Measurements from ENCODE around the gene PRSS12.

The PRSS12 gene

DNA sequence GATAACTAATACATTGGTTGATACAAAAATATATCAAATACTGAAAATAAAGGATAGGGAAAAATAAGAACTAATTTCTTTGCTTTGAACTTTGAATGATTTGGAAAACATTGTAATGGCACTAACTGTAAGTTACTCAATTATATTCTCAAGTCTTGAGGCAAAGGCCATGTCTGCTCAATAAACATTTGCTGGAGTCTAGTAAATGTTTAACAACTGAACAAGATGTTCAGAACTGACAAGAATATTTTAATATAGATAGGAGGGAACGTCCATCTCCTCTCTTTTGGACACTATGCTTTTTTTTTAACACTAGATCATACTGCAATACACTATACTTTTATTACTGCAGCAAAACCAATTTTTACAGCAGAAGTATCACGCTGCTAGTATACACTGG is 76.2 kb downstream of the PRSS12 start:
- H3K27ac ChIP-seq (ENCODE audit: low read depth, low read length, poor library complexity, severe bottlenecking), result no peak overlapping the region
- peaks cover 11% of the 10 kb centered on the region for H3F3A ChIP-seq (ENCODE audit: insufficient read depth, low read length)
- no peak overlapping the region for H3K4me3 ChIP-seq (ENCODE audit: low read depth, low read length, poor library complexity, severe bottlenecking)
- no peak overlapping the region for H3K9ac ChIP-seq (ENCODE audit: low read length)
- TF ChIP-seq, protein P1, sequence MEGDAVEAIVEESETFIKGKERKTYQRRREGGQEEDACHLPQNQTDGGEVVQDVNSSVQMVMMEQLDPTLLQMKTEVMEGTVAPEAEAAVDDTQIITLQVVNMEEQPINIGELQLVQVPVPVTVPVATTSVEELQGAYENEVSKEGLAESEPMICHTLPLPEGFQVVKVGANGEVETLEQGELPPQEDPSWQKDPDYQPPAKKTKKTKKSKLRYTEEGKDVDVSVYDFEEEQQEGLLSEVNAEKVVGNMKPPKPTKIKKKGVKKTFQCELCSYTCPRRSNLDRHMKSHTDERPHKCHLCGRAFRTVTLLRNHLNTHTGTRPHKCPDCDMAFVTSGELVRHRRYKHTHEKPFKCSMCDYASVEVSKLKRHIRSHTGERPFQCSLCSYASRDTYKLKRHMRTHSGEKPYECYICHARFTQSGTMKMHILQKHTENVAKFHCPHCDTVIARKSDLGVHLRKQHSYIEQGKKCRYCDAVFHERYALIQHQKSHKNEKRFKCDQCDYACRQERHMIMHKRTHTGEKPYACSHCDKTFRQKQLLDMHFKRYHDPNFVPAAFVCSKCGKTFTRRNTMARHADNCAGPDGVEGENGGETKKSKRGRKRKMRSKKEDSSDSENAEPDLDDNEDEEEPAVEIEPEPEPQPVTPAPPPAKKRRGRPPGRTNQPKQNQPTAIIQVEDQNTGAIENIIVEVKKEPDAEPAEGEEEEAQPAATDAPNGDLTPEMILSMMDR (IDR thresholded peaks at IDR 0.05; ENCODE audit: low read length), result no peak
- no peak for TF ChIP-seq EZH2 (IDR thresholded peaks at IDR 0.05; ENCODE audit: borderline replicate concordance, low read length)
- no peak overlapping the region for H3K4me2 ChIP-seq (ENCODE audit: low read length)
- peaks cover 13% of the 10 kb centered on the region for H3K79me2 ChIP-seq (ENCODE audit: insufficient read depth, low read length)
- H3K9me3 ChIP-seq (ENCODE audit: low read length), result no peaks in the 10 kb centered on the region
- H3K4me1 ChIP-seq (ENCODE audit: insufficient read depth, low read length, severe bottlenecking), result peaks cover 32% of the 10 kb centered on the region
- peaks cover 30% of the 10 kb centered on the region for H3K36me3 ChIP-seq (ENCODE audit: insufficient read depth, low read length)
- H3K9me2 ChIP-seq (ENCODE audit: low read depth, low read length), result no peaks in the 10 kb centered on the region
- H3K27me3 ChIP-seq (ENCODE audit: insufficient read depth, low read length), result no peaks in the 10 kb centered on the region
- no peak overlapping the region for H2AFZ ChIP-seq (ENCODE audit: low read length)
- H4K20me1 ChIP-seq (ENCODE audit: insufficient read depth, low read length), result no peaks in the 10 kb centered on the region

DNA sequence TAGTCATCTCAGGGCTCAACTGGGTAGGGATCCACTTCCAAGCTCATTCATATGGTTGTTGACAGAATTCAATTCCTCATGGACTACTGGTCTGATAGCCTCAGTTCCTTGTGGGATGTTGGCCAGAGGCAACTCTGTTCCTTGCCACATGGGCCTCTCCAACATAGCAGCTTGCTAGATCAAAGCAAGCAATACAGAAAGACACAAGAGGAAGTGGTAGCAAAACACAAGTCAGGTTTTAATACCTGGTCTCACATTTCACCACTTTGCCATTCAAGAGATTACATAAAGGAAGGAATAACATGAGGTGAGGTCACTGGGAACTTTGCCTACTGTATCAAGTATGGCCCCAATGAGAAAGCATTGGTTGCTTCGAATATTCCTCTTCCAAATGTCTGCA is 79.2 kb downstream of the PRSS12 start:
- no peaks in the 10 kb centered on the region for H4K20me1 ChIP-seq (ENCODE audit: insufficient read depth, low read length)
- no peak overlapping the region for H3K4me2 ChIP-seq (ENCODE audit: low read length)
- TF ChIP-seq EZH2 (IDR thresholded peaks at IDR 0.05; ENCODE audit: borderline replicate concordance, low read length), result no peak
- TF ChIP-seq, protein P1 (IDR thresholded peaks at IDR 0.05; ENCODE audit: low read length), result no peak
- peaks cover under 1% of the 10 kb centered on the region for H3K79me2 ChIP-seq (ENCODE audit: insufficient read depth, low read length)
- no peak overlapping the region for H2AFZ ChIP-seq (ENCODE audit: low read length)
- no peaks in the 10 kb centered on the region for H3F3A ChIP-seq (ENCODE audit: insufficient read depth, low read length)
- H3K9me2 ChIP-seq (ENCODE audit: low read depth, low read length), result no peaks in the 10 kb centered on the region
- H3K27ac ChIP-seq (ENCODE audit: low read depth, low read length, poor library complexity, severe bottlenecking), result no peak overlapping the region
- peaks cover 11% of the 10 kb centered on the region for H3K4me1 ChIP-seq (ENCODE audit: insufficient read depth, low read length, severe bottlenecking)
- H3K36me3 ChIP-seq (ENCODE audit: insufficient read depth, low read length), result peaks cover under 1% of the 10 kb centered on the region; the same call in 1 of the 2 replicates
- no peak overlapping the region for H3K4me3 ChIP-seq (ENCODE audit: low read depth, low read length, poor library complexity, severe bottlenecking)
- H3K9me3 ChIP-seq (ENCODE audit: low read length), result no peaks in the 10 kb centered on the region
- H3K27me3 ChIP-seq (ENCODE audit: insufficient read depth, low read length), result no peaks in the 10 kb centered on the region
- no peak overlapping the region for H3K9ac ChIP-seq (ENCODE audit: low read length)

DNA sequence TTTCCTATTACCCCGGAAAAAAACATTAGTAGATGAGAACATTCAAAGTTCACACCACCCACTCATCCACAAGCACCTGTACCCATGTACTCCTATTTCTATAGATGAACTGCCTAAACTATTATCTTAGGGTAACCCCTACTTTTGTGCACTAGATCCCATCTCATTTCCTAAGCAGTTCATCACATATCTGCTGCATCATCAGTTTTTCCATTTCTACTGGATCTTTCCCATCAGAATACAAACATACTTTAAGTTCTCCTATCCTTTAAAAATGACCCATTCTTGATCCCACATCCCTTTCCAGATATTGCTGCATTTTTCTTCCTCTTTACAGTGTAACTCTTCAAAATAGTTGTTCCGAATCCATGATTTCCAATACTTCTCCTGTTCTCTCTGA is 81.0 kb downstream of the PRSS12 start:
- TF ChIP-seq, protein P1 (IDR thresholded peaks at IDR 0.05; ENCODE audit: low read length), result no peak
- no peak for TF ChIP-seq EZH2 (IDR thresholded peaks at IDR 0.05; ENCODE audit: borderline replicate concordance, low read length)
- H3F3A ChIP-seq (ENCODE audit: insufficient read depth, low read length), result no peaks in the 10 kb centered on the region

More for the DNA sequence above, 81.0 kb downstream of the PRSS12 start:
- no peaks in the 10 kb centered on the region for H3K4me1 ChIP-seq (ENCODE audit: insufficient read depth, low read length, severe bottlenecking)
- no peak overlapping the region for H3K4me3 ChIP-seq (ENCODE audit: low read depth, low read length, poor library complexity, severe bottlenecking)
- no peaks in the 10 kb centered on the region for H4K20me1 ChIP-seq (ENCODE audit: insufficient read depth, low read length)
- H3K9me2 ChIP-seq (ENCODE audit: low read depth, low read length), result no peaks in the 10 kb centered on the region
- H3K79me2 ChIP-seq (ENCODE audit: insufficient read depth, low read length), result no peaks in the 10 kb centered on the region
- H3K4me2 ChIP-seq (ENCODE audit: low read length), result no peak overlapping the region
- no peak overlapping the region for H3K27ac ChIP-seq (ENCODE audit: low read depth, low read length, poor library complexity, severe bottlenecking)
- H3K27me3 ChIP-seq (ENCODE audit: insufficient read depth, low read length), result no peaks in the 10 kb centered on the region
- no peaks in the 10 kb centered on the region for H3K36me3 ChIP-seq (ENCODE audit: insufficient read depth, low read length)
- no peak overlapping the region for H2AFZ ChIP-seq (ENCODE audit: low read length)
- H3K9ac ChIP-seq (ENCODE audit: low read length), result no peak overlapping the region
- H3K9me3 ChIP-seq (ENCODE audit: low read length), result no peaks in the 10 kb centered on the region

Data from OCI-LY1 (cell line).